ENCODE results near the gene RAB11FIP4.
A peak's percentile ranks its signal among the peaks of the same experiment; 100 is the strongest.

Gene RAB11FIP4

DNA sequence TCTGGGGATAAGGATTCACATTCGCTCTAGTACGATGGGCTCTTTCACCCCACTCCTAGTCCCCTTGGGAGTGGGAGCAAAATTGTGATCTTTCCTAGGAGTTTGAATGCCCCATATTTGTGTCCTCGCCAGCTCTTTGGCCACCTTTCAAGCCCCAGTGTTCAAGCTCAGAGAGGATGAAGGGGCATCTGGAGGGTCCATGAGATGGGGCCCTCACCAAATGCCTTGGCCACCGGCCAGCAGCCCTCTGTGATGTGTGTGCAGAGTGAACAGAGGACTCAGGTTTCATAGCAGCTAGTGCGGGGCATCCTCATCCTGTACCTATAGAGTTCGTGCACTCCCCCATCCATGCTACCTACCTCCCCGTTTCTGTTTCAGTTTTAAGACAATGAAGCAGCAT, 140.6 kb downstream of the RAB11FIP4 start:
- no peak for DNase-seq (ENCODE audit: low read depth)
- H3K4me3 ChIP-seq (replicated peaks; ENCODE audit: low read depth, low read length), result no peak overlapping the region
- TF ChIP-seq, protein P1, sequence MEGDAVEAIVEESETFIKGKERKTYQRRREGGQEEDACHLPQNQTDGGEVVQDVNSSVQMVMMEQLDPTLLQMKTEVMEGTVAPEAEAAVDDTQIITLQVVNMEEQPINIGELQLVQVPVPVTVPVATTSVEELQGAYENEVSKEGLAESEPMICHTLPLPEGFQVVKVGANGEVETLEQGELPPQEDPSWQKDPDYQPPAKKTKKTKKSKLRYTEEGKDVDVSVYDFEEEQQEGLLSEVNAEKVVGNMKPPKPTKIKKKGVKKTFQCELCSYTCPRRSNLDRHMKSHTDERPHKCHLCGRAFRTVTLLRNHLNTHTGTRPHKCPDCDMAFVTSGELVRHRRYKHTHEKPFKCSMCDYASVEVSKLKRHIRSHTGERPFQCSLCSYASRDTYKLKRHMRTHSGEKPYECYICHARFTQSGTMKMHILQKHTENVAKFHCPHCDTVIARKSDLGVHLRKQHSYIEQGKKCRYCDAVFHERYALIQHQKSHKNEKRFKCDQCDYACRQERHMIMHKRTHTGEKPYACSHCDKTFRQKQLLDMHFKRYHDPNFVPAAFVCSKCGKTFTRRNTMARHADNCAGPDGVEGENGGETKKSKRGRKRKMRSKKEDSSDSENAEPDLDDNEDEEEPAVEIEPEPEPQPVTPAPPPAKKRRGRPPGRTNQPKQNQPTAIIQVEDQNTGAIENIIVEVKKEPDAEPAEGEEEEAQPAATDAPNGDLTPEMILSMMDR (IDR thresholded peaks at IDR 0.05; ENCODE audit: low read length, missing control alignments), result no peak

DNA sequence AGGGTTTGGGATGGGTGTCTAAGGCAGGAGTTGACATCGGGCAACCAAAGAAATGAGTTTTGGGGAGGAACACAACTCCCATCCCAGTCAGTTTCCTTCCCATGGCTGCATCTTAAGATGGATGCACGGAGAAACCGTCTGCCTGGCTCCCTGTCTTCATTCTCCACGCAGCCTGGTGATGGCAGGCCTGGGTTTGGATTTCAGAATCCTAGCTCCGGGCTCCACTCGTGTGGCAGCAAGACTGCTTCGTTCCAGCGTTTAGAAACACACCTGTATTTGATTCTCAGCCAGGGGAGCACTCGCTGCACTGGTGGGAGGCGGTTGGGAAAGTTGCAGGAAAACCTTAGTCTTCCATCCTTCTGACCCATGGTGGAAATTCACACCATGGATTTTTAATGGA, 141.1 kb downstream of the RAB11FIP4 start:
- H3K4me3 ChIP-seq (replicated peaks; ENCODE audit: low read depth, low read length), result no peak overlapping the region
- no peak for DNase-seq (ENCODE audit: low read depth)
- TF ChIP-seq, protein P1 (IDR thresholded peaks at IDR 0.05; ENCODE audit: low read length, missing control alignments), result no peak

DNA sequence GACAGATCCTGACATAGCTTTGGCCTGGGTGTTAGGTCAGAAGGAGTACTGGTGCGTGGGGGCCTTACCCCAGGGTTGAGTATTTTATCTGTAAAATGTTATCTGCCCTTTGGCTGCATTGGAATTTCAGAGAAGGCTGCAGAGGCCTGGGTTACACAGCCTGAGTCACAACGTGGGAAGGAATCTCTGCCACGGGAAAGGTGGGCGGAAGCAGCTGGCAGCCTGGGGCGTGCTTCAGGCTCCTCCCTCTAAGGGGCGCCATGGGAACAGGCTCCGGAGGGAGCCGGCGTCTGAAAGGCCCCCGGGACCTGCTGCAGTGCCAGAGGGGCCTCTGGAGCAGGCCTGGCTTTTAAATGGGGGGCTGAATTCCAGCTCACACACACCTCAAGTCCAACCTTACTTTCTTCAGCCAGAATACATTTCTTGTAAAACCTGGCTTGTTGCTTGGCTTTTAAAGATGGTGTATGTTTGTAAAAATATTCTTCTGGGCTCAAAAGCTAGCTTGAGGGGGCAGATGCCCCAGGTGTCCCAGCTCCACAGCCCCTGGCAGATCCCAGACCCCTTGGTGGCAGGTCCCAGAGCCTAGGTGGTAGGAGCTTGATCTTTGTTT, 142.2 kb downstream of the RAB11FIP4 start:
- TF ChIP-seq, protein P1 (IDR thresholded peaks at IDR 0.05; ENCODE audit: low read length, missing control alignments), result peak; percentile 4
- peak; percentile 75 for DNase-seq (ENCODE audit: low read depth)

DNA sequence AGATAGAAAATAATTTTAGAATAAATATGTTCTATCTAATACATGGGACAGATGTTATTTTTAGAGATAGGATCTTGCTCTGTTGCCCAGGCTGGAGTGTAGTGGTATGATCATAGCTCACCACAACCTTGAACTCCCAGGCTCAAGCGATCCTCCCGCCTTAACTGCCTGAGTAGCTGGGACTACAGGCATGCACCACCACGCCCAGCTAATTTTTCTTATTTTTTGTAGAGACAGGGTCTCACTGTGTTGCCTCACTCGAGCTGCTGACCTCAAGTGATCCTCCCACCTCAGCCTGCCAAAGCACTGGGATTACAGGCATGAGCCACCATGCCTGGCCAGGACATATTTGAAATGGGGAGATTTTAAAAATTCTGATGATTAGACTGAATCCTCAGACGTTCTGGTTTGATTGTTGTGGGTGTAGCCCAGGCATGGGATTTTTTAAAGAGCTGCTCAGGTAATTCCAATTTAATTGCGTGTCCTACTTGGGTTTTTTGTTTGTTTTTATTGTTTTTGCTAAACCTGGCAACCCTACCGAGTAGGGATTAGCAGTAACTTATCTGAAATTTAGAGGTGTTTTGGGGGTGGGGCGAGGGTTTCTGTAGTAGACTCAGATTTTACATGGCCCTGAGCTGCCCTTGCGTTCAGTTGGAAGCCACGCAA, 142.9 kb downstream of the RAB11FIP4 start:
- peak; percentile 9 for DNase-seq (ENCODE audit: low read depth)
- TF ChIP-seq, protein P1 (IDR thresholded peaks at IDR 0.05; ENCODE audit: low read length, missing control alignments), result no peak
- no peak overlapping the region for H3K4me3 ChIP-seq (replicated peaks; ENCODE audit: low read depth, low read length)

More for the DNA sequence above, 142.2 kb downstream of the RAB11FIP4 start:
- H3K4me3 ChIP-seq (replicated peaks; ENCODE audit: low read depth, low read length), result no peak overlapping the region

DNA sequence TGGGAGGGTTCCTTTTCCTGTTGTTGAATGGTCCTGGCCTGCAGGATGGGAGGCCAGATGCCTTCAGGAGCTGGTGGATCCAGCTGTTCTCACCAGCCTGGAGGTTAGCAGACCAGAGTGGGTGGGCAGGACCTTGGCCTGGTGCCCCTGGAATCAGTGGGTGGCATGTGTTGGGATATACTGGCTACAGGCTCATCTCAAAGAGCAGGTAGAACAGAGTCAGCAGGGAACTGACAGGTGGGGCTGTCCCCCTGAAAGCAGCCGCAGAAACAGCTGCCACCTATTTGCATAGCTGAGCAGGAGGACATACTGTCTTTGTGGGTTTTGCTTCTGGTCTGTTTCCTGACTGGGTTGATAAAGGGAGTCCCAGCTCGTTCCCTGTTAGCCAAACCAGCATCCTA, 144.1 kb downstream of the RAB11FIP4 start:
- no peak overlapping the region for H3K4me3 ChIP-seq (replicated peaks; ENCODE audit: low read depth, low read length)
- DNase-seq (ENCODE audit: low read depth), result no peak
- TF ChIP-seq, protein P1 (IDR thresholded peaks at IDR 0.05; ENCODE audit: low read length, missing control alignments), result no peak

DNA sequence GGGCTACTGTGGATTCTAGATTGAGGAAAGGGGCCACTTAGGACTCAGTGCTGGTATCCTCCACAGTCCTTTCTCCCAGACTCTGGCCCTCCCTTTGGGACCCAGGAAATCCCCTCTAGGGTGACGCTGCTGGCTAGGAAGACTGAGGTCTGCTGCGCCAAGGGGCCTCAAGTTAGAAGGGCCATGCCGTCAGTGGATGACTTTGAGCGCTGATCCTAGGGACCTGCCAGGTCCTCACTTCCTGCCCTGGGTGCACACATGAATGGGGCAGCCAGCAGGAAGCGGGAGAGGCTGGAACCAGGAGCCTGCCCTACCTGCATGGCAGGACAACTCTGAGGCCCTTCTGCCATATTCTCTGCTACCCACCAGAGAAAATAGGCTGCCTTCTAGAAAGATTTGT, 145.0 kb downstream of the RAB11FIP4 start:
- TF ChIP-seq, protein P1 (IDR thresholded peaks at IDR 0.05; ENCODE audit: low read length, missing control alignments), result no peak
- no peak for DNase-seq (ENCODE audit: low read depth)
- no peak overlapping the region for H3K4me3 ChIP-seq (replicated peaks; ENCODE audit: low read depth, low read length)

Data from fibroblast of pulmonary artery (primary cell).